Nucleus accumbens (tissue), 56 donors: ENCODE data around the gene TKFC.

Source experiments
- DNase-seq, 56 donors: peaks; one replicate each; lab custom pipeline; 2025; lab: John Stamatoyannopoulos, UW

TKFC gene

DNA sequence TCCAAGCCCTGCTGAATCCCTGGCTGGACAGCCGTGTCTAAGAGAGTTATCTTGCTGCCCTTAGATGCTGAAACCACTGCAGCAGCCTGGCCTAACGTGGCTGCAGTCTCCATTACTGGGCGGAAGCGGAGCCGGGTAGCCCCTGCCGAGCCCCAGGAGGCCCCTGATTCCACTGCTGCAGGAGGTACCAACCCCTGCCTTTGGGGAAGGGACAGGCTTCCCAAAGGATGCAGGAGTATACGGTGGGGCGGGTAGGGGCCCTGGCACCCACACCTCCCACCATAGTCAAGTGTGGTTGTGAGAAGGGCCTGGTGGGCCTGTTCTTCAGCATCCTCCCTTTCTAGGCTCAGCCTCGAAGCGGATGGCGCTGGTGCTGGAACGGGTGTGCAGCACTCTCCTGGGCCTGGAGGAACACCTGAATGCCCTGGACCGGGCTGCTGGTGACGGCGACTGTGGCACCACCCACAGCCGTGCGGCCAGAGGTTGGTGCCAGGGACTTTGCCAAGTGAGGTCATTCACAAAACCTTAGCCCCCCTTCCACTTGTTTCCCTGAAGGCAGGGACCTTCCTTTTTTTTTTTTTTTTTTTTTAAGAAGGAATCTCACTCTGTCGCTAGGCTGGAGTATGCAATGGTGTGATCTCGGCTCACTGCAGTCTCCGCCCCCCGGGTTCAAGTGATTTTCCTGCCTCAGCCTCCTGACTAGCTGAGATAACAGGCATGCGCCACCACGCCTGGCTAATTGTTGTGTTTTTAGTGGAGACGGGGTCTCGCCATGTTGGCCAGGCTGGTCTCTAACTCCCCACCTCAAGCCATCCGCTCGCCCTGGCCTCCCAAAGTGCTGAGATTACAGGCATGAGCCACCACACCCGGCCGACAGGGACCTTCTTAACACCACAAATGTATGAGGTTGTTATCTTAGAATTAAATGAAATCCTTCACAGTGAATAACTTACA, 11.0 kb downstream of the TKFC start:
- no peak for DNase-seq

DNA sequence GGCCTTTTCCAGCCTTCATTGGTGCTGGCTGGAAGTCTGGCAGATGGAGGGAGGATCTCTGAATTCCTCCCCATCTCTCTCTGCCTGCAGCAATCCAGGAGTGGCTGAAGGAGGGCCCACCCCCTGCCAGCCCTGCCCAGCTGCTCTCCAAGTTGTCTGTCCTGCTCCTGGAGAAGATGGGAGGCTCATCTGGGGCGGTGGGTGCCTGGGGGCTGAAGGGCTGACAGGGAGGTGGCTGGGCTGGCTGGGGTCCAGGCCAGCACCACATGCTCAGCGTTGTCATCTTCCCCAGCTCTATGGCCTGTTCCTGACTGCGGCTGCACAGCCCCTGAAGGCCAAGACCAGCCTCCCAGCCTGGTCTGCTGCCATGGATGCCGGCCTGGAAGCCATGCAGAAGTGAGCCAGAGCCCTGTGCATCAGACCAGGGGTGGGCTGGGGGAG, 12.2 kb downstream of the TKFC start:
- DNase-seq = no peak

- no peak for DNase-seq
Observed at GRCh38 chr11:61345954-61346843, 13.2 kb downstream of the TKFC start.

DNA sequence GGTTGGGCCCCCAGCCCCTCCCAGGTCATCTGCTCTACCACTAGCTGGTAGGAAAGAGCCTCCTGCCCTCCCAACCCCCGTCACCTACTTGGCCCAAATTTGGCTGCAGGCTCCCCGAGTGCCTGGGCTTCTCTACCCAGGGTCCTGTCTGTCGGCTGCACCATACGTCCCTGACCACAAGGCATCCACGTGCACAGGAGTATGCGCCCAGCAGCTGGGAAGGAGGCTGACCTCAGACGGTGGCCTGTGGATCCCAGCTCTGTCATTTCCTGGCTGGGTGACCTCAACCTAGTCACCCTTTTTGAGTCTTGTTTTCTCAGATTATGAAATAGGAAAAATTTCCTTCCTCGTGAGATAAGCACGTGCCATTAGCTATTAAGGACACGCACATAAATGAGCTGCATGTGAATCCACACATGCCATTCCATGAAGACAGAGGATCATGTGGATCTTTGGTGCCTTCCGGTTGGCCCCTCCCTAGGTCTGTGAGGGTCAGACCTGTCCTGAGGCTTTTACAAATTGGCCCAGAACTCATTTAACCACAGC, 15.0 kb downstream of the TKFC start:
- no peak for DNase-seq

DNA sequence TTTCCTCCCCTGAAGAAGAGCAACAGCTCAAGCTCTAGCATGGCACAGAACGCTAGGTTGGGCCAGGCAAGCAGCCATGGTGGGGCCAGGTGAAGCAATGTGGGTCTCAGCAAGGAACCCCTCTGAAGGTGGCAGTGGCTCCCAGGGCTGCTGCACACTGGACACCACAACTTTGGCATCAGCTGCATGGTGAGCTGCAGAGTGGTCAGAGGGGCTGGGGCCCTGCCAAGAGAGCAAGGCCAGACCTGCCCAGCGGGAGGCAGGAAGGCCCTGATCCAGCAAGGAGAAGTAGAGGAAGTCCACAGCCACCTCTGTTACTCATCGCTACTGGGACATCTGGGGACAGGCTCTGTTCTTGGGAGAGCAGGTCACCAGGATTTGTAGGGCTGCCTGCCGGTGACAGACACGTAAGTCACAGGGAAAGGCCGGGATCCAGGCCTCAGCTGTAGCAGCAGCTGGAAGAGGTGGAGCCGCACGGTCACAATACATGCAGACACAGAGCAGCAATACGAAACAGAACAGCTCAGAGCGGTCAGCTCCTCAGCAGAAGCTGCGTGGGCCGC, 16.2 kb downstream of the TKFC start:
- DNase-seq = no peak

- no peak for DNase-seq
Observed at GRCh38 chr11:61349916-61350315, 16.9 kb downstream of the TKFC start.

GRCh38 chr11:61350336-61350735, 17.3 kb downstream of the TKFC start:
- DNase-seq = no peak

- no peak for DNase-seq
Observed at GRCh38 chr11:61350803-61351202, 17.8 kb downstream of the TKFC start.

DNA sequence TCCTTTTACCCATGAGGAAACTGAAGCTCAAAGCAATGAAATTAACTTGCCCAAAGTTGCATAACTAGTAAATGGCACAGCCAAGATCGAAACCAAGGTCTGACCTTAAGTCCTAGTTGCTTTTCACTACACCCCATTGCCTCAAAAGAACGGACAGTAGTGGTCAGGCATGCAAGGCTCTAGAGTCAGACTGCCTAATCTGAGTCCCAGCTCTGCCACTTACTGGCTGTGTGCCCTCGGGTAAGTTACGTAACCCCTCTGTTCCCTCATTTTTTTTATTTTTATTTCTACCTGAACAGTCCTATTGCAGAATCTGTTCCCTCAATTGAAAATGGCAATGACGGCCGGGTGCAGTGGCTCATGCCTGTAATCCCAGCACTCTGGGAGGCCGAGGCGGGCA, 19.0 kb downstream of the TKFC start:
- no peak for DNase-seq

DNA sequence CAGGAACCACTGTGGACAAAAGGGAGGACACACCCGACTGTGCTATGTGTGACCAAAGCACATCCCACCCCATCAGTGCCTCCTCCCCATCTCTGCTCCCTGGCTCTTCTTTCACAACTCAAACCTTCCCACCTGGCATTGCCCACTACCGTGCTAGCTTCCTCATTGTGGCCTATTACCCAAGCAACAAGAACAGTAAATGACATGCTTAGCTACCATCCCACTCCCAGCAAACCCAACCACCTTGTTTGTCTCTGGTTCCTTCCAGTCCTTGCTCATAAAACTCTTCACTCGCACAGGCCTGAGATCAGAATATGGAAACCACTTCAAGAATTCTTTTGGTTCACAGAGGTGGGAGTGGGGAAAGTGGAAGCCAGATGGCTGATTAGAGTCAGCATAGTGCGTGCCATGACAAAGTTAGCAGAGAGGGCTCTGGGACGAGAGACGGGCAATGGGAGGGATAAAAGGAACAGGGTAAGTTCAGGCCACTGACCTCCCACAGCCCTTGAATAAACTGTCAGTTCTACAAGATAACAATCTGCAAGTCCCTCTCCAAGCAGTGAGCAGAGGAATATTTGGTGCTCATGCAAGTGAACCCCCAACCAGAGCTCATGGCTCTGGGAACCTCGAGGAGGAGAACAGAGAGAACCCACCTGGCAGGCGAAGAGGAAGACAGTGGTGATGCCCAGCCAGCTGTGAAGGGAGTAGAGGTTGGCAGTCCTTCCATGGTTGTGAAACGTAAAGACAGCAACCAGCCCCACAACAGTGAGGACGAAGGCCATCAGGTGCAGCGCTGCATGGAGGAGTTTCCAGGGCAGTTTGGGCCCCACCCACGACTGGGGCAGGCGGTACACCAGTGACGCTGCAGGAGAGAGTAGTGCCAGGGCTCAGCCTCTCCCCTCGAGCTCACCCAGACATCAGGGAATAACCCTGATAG, 20.4 kb downstream of the TKFC start:
- no peak for DNase-seq

- no peak for DNase-seq
Observed at GRCh38 chr11:61354208-61354607, 21.2 kb downstream of the TKFC start.

GRCh38 chr11:61356706-61357105, 23.7 kb downstream of the TKFC start:
- DNase-seq = no peak

- DNase-seq = no peak
Observed at GRCh38 chr11:61357233-61357893, 24.3 kb downstream of the TKFC start.

- no peak for DNase-seq
Observed at GRCh38 chr11:61357894-61358239, 24.8 kb downstream of the TKFC start.

DNA sequence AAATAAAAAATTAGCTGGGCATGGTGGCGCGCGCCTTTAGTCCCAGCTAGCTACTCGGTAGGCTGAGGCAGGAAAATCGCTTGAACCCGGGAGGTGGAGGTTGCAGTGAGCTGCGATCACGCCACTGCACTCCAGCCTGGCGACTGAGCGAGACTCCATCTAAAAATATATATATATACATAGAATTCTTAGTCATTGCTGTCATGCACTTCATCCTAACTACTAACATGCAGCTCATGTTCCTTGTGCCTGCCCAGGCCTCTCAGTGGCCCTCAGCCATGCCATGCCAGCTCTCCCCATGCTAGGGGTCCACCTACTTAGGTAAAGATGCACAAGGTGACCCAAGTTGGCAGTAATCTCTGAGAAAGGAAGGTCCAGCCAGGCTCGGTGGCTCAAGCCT, 25.5 kb downstream of the TKFC start:
- DNase-seq = no peak

DNA sequence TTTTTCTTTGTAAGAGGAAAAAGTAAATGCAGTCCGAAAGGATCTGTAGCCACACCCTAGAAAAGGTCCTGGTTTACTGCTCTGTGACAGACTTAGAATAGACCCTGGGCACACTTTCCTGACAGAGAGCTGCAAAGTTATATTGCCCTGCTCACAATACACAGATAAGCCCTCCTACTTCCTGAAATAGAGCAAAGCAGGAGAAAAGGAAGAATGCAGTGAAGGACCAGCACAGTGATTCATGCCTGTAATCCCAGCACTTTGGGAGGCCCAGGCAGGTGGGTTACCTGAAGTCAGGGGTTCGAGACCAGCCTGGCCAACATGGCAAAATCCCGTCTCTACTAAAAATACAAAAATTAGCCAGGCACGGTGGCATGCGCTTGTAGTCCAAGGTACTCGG, 26.5 kb downstream of the TKFC start:
- no peak for DNase-seq

- peak in 1 of 56 donors; percentile 41 for DNase-seq
Observed at GRCh38 chr11:61361237-61361740, 28.3 kb downstream of the TKFC start.

- peak; percentile 54 to 97 (median 92) for DNase-seq
Observed at GRCh38 chr11:61361741-61362541, 28.9 kb downstream of the TKFC start, which contains the start of the genes CYB561A3 and TMEM138. CYB561A3 (minus strand) TSS chr11:61361882; CDS start chr11:61356713, 5,169 bp downstream. TMEM138 (plus strand) TSS chr11:61362374; CDS start chr11:61364391, 2,017 bp downstream.
